NCI-H2107 treated with DMSO at 0.1 percent for 48 hours (cell line): ENCODE results near the gene ASXL1.
"Not testable (repeated sequence)": the region's sequence is repeated elsewhere in the genome, so short reads cannot be mapped to it uniquely, and the experiment has no call there.

ENCODE experiments used
- DNase-seq: peaks from one replicate; lab custom pipeline; 2025; ENCODE audit not compliant: unreplicated experiment; lab: John Stamatoyannopoulos, UW

ASXL1 gene

GRCh38 chr20:32357869-32358631, at the start of gene ASXL1:
Gene ASXL1 (plus strand): TSS chr20:32358331. CDS start chr20:32358776, 445 bp downstream.
- peak; percentile 79 for DNase-seq

GRCh38 chr20:32312718-32313424, 45.3 kb upstream of the ASXL1 start:
- no peak for DNase-seq

- DNase-seq, result no peak
Observed at GRCh38 chr20:32314768-32315167, 43.4 kb upstream of the ASXL1 start.

DNA sequence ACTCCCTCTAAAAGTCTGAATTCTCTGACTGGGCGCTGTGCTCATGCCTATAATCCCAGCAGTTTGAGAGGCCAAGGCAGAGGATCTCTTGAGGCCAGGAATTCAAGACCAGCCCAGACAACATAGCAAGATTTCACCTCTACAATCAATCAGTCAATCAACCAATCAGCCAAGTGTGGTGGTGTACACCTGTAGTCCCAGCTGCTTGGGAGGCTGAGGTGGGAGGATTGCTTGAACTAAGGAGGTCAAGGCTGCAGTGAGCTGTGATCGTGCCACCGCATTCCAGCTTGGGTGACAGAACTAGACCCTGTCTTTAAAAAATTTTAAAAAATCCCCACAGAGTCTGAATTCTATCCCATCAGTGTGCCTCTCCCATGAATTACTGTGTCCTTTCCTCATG, 42.7 kb upstream of the ASXL1 start:
- DNase-seq, result no peak

DNA sequence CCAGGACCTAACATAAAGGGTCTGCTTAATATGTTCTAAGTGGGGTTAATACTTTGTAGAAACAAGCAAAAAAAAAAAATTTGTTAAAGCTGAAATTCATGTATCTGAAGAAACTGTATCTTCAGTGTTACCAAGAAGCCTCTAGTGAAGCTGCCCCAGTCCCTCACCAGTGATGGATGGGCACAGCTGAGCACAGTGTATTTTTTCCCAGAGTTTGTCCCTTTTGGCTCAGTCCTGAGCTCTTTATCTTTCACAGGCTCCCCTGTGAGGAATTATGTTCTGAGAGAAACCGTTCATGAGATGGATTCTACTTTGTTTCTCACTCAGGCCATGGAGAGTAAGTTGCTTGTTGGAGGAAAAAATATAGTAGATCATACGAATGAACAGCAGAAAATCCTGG, 42.2 kb upstream of the ASXL1 start:
- no peak for DNase-seq

GRCh38 chr20:32316667-32317066, 41.5 kb upstream of the ASXL1 start:
- DNase-seq, result no peak

GRCh38 chr20:32319100-32319499, 39.0 kb upstream of the ASXL1 start:
- no peak for DNase-seq

- no peak for DNase-seq
Observed at GRCh38 chr20:32320305-32320704, 37.8 kb upstream of the ASXL1 start.

- DNase-seq, result no peak
Observed at GRCh38 chr20:32321390-32321789, 36.7 kb upstream of the ASXL1 start.

GRCh38 chr20:32322260-32322659, 35.9 kb upstream of the ASXL1 start:
- not testable (repeated sequence) for DNase-seq

- DNase-seq, result not testable (repeated sequence)
Observed at GRCh38 chr20:32323761-32324160, 34.4 kb upstream of the ASXL1 start.

GRCh38 chr20:32325706-32326503, 32.2 kb upstream of the ASXL1 start:
- DNase-seq, result no peak

GRCh38 chr20:32326504-32326845, 31.7 kb upstream of the ASXL1 start:
- DNase-seq, result no peak

GRCh38 chr20:32327087-32327681, 30.9 kb upstream of the ASXL1 start:
- no peak for DNase-seq

- DNase-seq, result no peak
Observed at GRCh38 chr20:32329817-32330554, 28.1 kb upstream of the ASXL1 start.

- no peak for DNase-seq
Observed at GRCh38 chr20:32330555-32330897, 27.6 kb upstream of the ASXL1 start.

- DNase-seq, result no peak
Observed at GRCh38 chr20:32332614-32333013, 25.5 kb upstream of the ASXL1 start.

DNA sequence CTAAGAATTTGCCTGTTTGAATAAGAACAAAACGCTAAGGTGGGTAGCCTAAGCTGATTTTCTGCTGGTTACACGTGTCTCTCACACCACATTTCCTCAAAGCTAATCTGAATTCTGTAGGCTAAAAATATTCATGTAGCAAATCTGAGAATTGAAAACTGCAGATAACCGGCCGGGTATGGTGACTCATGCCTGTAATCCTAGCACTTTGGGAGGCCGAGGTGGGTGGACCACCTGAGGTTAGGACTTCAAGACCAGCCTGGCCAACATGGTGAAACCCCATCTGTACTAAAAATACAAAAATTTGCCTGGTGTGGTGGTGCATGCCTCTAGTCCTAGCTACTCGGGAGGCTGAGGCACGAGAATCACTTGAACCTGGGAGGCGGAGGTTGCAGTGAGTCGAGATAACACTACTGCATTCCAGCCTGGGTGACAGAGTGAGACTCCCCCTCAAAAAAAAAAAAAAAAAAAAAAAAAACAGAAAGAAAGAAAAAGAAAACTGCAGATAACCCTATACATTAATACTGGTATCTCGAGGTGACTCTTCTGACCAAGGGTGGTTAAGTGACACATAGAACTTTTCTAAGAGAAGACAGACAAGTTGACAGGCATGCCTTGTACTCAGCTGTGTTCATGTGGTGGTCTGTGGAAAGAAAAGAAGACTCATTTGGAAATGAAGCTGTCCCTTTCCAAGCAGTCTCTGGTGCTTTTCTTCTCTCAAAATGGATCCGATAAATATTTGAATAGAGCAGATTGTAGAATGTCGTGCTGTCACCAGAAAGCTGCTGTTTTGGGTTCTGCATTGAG, 24.7 kb upstream of the ASXL1 start:
- no peak for DNase-seq

DNA sequence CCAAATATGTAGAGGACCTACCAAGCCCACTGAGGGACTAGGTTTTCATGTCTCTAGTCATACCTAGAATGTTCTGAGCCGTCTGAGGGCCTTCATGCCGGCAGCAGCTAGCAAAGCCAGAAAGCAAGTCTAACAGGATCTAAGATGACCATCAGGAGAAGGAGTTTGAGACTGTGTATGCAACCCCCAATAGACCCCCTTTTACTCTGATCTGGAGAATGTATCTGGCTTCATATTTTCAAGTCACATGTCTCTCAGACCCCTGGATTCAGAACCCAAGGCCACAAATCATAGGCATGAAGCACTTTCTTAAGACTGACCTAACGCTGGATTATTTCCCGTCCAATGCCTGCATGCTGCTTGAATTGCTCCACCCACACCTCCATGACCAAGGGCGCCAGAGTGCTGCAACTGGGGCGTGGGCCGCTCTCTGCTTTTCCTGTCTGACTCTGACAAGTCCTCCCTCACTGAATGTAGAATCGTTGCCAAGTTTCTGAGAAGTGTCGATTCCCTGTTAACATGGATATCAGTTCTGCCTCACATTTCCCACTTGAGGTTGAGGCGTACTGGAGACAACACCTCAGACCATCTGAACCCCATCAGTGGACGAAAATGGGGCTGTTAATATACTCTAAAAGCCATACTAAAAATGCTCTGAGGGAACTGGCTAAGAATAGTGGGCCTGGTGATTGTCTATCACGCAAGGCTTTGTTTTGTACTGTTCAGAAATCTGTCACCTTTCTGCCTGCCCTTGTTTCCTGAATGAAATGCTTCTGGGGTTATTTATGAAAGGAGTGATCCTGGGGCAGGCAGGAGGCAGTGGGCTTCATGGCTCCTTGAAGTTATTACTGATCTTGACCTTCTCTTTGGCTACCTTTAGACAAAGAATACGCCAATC, 23.9 kb upstream of the ASXL1 start:
- no peak for DNase-seq
